DND-41 (cell line): ENCODE data around the gene MSH3.

Experiments used
- CTCF ChIP-seq: IDR thresholded peaks from 2 replicates; pipeline ENCODE4 v1.5.1; 2012; ENCODE audit warnings: borderline replicate concordance, low read length, moderate library complexity, mild to moderate bottlenecking; ENCODE audit not compliant: poor library complexity, severe bottlenecking; ENCODE audit errors: extremely low read depth
- EZH2 ChIP-seq: IDR thresholded peaks from 3 replicates; pipeline ENCODE4 v1.6.1; 2012; ENCODE audit warnings: borderline replicate concordance, low read depth, mild to moderate bottlenecking, moderate library complexity, low read length, inconsistent platforms; ENCODE audit not compliant: severe bottlenecking

GRCh38 chr5:80659106-80659505 lies 4.7 kb downstream of the MSH3 start:
- no peak for TF ChIP-seq CTCF
- TF ChIP-seq EZH2: no peak
